ENCODE measurements around the gene CELF3. TPM values are rescaled to one million over a fixed set of nuclear protein-coding genes. Genes with fewer than 3 reads are reported as not detected.
"Not testable (repeated sequence)": the region's sequence is repeated elsewhere in the genome, so short reads cannot be mapped to it uniquely, and the experiment has no call there.

Gene CELF3
- total and polyA plus RNA-seq, 2 of the 4 experiments (the other 2 are of a cell fraction), result not detected

DNA sequence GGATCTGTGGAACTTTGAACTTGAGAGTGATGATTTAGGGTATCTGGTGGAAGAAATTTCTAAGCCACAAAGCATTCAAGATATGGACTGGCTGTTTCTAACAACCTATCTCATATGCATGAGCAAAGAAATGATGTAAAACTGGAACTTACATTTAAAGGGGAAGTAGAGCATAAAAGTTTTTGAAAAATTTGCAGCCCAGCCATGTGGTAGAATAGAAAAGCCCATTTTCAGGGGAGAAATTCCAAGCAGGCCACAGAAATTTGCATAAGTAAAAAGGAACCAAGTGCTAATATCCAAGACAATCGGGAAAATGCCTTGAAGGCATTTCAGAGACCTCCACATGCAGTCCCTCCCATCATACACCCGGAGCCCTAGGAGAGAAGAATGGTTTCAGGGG, 20.4 kb upstream of the CELF3 start:
- H3K23ac ChIP-seq (ENCODE audit: low read depth, low read length), result no peak overlapping the region
- in situ Hi-C loops (cut with MboI; ENCODE audit: low sequenced_read_pairs), result loop anchor here (5.0 to 10.0 kb wide), 2 partner anchors 202 to 290 kb away; no protein-coding TSS in a partner anchor
- H3K4ac ChIP-seq (ENCODE audit: low read depth, low read length), result no peak overlapping the region
- H3K27me3 ChIP-seq (ENCODE audit: control insufficient read depth, insufficient read depth, low read length), result peaks cover 36% of the 10 kb centered on the region
- H3K9me3 ChIP-seq (ENCODE audit: control insufficient read depth, insufficient read depth, low read length), result peaks cover 8% of the 10 kb centered on the region
- no peak overlapping the region for H3K27ac ChIP-seq (ENCODE audit: insufficient read depth, low read length)
- H3K4me2 ChIP-seq (ENCODE audit: low read depth, low read length), result no peak overlapping the region
- dilution Hi-C loops (cut with HindIII; ENCODE audit: low sequenced_read_pairs, unreplicated experiment), result no loop called here
- no peak overlapping the region for H3K4me3 ChIP-seq (ENCODE audit: insufficient read depth, low read depth, low read length)
- H2AFZ ChIP-seq (replicated peaks; ENCODE audit: low read length, poor library complexity), result no peak overlapping the region
- ATAC-seq (ENCODE audit: low read depth), result no peak
- no peak overlapping the region for H4K8ac ChIP-seq (ENCODE audit: low read depth in 2 of 2, low read length in 2 of 2)
- DNase-seq, result no peak
- H2BK20ac ChIP-seq (ENCODE audit: low read depth, low read length), result no peak overlapping the region
- no peak overlapping the region for H2BK5ac ChIP-seq (ENCODE audit: low read depth, low read length, poor library complexity, severe bottlenecking)
- intact Hi-C loops (cut with micrococcal nuclease), result loop anchor here (5.0 kb wide), 2 partner anchors 280 to 540 kb away; partner anchors contain the start of genes PIP5K1A and POGZ
- TF ChIP-seq, protein P1, sequence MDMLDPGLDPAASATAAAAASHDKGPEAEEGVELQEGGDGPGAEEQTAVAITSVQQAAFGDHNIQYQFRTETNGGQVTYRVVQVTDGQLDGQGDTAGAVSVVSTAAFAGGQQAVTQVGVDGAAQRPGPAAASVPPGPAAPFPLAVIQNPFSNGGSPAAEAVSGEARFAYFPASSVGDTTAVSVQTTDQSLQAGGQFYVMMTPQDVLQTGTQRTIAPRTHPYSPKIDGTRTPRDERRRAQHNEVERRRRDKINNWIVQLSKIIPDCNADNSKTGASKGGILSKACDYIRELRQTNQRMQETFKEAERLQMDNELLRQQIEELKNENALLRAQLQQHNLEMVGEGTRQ (IDR thresholded peaks at IDR 0.05; ENCODE audit: low read depth, low read length), result no peak
- no peak for TF ChIP-seq BHLHE40 (IDR thresholded peaks at IDR 0.05; ENCODE audit: low read depth, low read length)
- no peak for TF ChIP-seq RCOR1 (IDR thresholded peaks at IDR 0.05; ENCODE audit: insufficient replicate concordance, low read length)
- TF ChIP-seq SMC3 (IDR thresholded peaks at IDR 0.05; ENCODE audit: low read depth, low read length), result no peak
- TF ChIP-seq POLR2A (IDR thresholded peaks at IDR 0.05; ENCODE audit: low read depth, low read length), result no peak
- no peak for TF ChIP-seq CHD1 (IDR thresholded peaks at IDR 0.05; ENCODE audit: low read depth, low read length)
- no peak for TF ChIP-seq FOS (IDR thresholded peaks at IDR 0.05; ENCODE audit: low read depth, low read length)
- no peaks in the 10 kb centered on the region for H3K36me3 ChIP-seq (ENCODE audit: control insufficient read depth, insufficient read depth, low read length)
- ChIA-PET CTCF (no interaction called here), POLR2A (ENCODE audit: unreplicated experiment) (no interaction called here)
- H3K9ac ChIP-seq (ENCODE audit: low read depth, low read length), result no peak overlapping the region
- BruUV-seq (replicated peaks), result no TSS peak
- no peak overlapping the region for H2AK5ac ChIP-seq (ENCODE audit: low read depth, low read length)
- H3K79me1 ChIP-seq (ENCODE audit: low read depth in 1 of 2, low read length in 2 of 2), result no peaks in the 10 kb centered on the region
- no peak overlapping the region for H4K91ac ChIP-seq (ENCODE audit: insufficient read depth, low read depth, low read length)
- no peak overlapping the region for H2BK15ac ChIP-seq (ENCODE audit: low read depth, low read length)
- no peak overlapping the region for H3K18ac ChIP-seq (ENCODE audit: low read depth, low read length)
- no peak overlapping the region for H2AK9ac ChIP-seq (replicated peaks; ENCODE audit: low read depth, low read length, poor library complexity)
- no peaks in the 10 kb centered on the region for H3K9me1 ChIP-seq (ENCODE audit: insufficient read depth, low read length)
- H3K4me1 ChIP-seq (ENCODE audit: control insufficient read depth, insufficient read depth, low read length), result no peaks in the 10 kb centered on the region
- H3K14ac ChIP-seq (replicated peaks; ENCODE audit: low read depth, low read length), result no peak overlapping the region
- no peak overlapping the region for H4K5ac ChIP-seq (ENCODE audit: low read depth, low read length)
- H4K20me1 ChIP-seq (ENCODE audit: insufficient read depth, low read length), result no peaks in the 10 kb centered on the region
- no CpG with 5 or more reads among the region's 2 CpGs for WGBS, 2 experiments (ENCODE audit: extremely low coverage in 2 of 2, insufficient read length in 1 of 2)
- H2BK120ac ChIP-seq (ENCODE audit: low read depth, low read length), result no peak overlapping the region
- H3K56ac ChIP-seq (ENCODE audit: extremely low read depth, insufficient read depth, low read length), result no peak overlapping the region

DNA sequence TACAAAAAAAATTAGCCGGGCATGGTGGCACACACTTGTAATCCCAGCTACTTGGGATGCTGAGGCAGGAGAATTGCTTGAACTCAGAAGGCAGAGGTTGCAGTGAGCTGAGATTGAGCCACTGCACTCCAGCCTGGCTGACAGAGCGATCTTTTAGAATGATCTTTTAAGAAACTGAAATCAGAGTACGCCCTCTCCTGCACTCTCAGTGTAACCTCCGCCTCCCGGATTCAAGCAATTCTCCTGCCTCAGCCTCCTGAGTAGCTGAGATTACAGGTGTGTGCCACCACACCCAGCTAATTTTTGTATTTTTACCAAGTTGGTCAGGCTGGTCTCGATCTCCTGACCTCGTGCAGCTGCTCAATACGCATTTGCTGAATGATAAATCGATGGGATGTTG, 17.4 kb upstream of the CELF3 start:
- DNase-seq; BruUV-seq (replicated peaks); H3K9me1 ChIP-seq (ENCODE audit: insufficient read depth, low read length); H3K4me3 ChIP-seq (ENCODE audit: insufficient read depth, low read depth, low read length); H3K9me3 ChIP-seq (ENCODE audit: control insufficient read depth, insufficient read depth, low read length); H3K14ac ChIP-seq (replicated peaks; ENCODE audit: low read depth, low read length); POLR2A ChIA-PET (ENCODE audit: unreplicated experiment); H3K9ac ChIP-seq (ENCODE audit: low read depth, low read length); H3K36me3 ChIP-seq (ENCODE audit: control insufficient read depth, insufficient read depth, low read length); H3K79me1 ChIP-seq (ENCODE audit: low read depth in 1 of 2, low read length in 2 of 2); H3K18ac ChIP-seq (ENCODE audit: low read depth, low read length); dilution Hi-C loops (cut with HindIII; ENCODE audit: low sequenced_read_pairs, unreplicated experiment); H4K20me1 ChIP-seq (ENCODE audit: insufficient read depth, low read length); H4K5ac ChIP-seq (ENCODE audit: low read depth, low read length); H3K27ac ChIP-seq (ENCODE audit: insufficient read depth, low read length); H3K56ac ChIP-seq (ENCODE audit: extremely low read depth, insufficient read depth, low read length); H3K4me2 ChIP-seq (ENCODE audit: low read depth, low read length); ATAC-seq (ENCODE audit: low read depth); H4K8ac ChIP-seq (ENCODE audit: low read depth in 2 of 2, low read length in 2 of 2); H2BK120ac ChIP-seq (ENCODE audit: low read depth, low read length); H3K4me1 ChIP-seq (ENCODE audit: control insufficient read depth, insufficient read depth, low read length); H2BK15ac ChIP-seq (ENCODE audit: low read depth, low read length); H2BK20ac ChIP-seq (ENCODE audit: low read depth, low read length); H2AK5ac ChIP-seq (ENCODE audit: low read depth, low read length); H2AK9ac ChIP-seq (replicated peaks; ENCODE audit: low read depth, low read length, poor library complexity); H3K23ac ChIP-seq (ENCODE audit: low read depth, low read length); H4K91ac ChIP-seq (ENCODE audit: insufficient read depth, low read depth, low read length); H3K4ac ChIP-seq (ENCODE audit: low read depth, low read length); H2BK5ac ChIP-seq (ENCODE audit: low read depth, low read length, poor library complexity, severe bottlenecking); H2AFZ ChIP-seq (replicated peaks; ENCODE audit: low read length, poor library complexity): not testable (repeated sequence)
- intact Hi-C loops (cut with micrococcal nuclease) (loop anchor here (2.0 kb wide), 2 partner anchors 139 to 433 kb away; no protein-coding TSS in a partner anchor), in situ Hi-C loops (cut with MboI; ENCODE audit: low sequenced_read_pairs) (loop anchor here (10.0 kb wide), 1 partner anchor 199 kb away; no protein-coding TSS in a partner anchor)
- WGBS, 2 experiments (ENCODE audit: extremely low coverage in 2 of 2, insufficient read length in 1 of 2), result 83% methylated on average over 6 of the region's 9 CpGs; no CpG with 5 or more reads in 1 of the 2 experiments
- CTCF ChIA-PET, result interaction anchor here (1.0 to 1.5 kb wide), 5 partner anchors 10 to 268 kb away, joined by 3 to 4 read pairs (median 3); no protein-coding TSS in a partner anchor
- H3K27me3 ChIP-seq (ENCODE audit: control insufficient read depth, insufficient read depth, low read length), result peaks cover 33% of the 10 kb centered on the region
